GM12878 (cell line): ENCODE data around the gene C1RL.

Experiments used
- CREB1 ChIP-seq: IDR thresholded peaks from 2 replicates; pipeline ENCODE4 v1.6.1; 2012; ENCODE audit warnings: low read depth, mild to moderate bottlenecking, inconsistent platforms
- CREM ChIP-seq: IDR thresholded peaks from 2 replicates; pipeline ENCODE4 v1.6.1; 2014; ENCODE audit warnings: antibody characterized with exemption, low read depth
- E2F4 ChIP-seq: IDR thresholded peaks from 2 replicates; pipeline ENCODE4 v1.6.1; 2012; ENCODE audit warnings: low read depth, low read length, improper control_type of control experiment
- EP300 ChIP-seq, 2 experiments: fragments of 150-350 bp in 1 of 2; IDR thresholded peaks; 2 replicates each; pipeline ENCODE4 v1.6.1; 2011 to 2012; ENCODE audit warnings: low read depth in 2 of 2, low read length in 2 of 2, borderline replicate concordance in 1 of 2, improper control_type of control experiment in 1 of 2, inconsistent platforms in 1 of 2; ENCODE audit not compliant: control insufficient read depth in 1 of 2
- HDGF ChIP-seq: fragments of 450-650 bp; IDR thresholded peaks from 2 replicates; pipeline ENCODE4 v1.6.1; 2016; ENCODE audit warnings: antibody characterized with exemption
- NFXL1 ChIP-seq: fragments of 450-650 bp; IDR thresholded peaks from 2 replicates; pipeline ENCODE4 v1.6.1; 2017; ENCODE audit warnings: antibody characterized with exemption, mild to moderate bottlenecking, borderline replicate concordance
- POLR2A ChIP-seq: IDR thresholded peaks from 2 replicates; pipeline ENCODE4 v1.6.1; 2011; ENCODE audit warnings: low read depth, mild to moderate bottlenecking, low read length
- RAD21 ChIP-seq: IDR thresholded peaks from 2 replicates; pipeline ENCODE4 v1.6.1; 2011; ENCODE audit warnings: mild to moderate bottlenecking, low read depth, low read length, moderate library complexity; ENCODE audit not compliant: insufficient read depth
- SPI1 ChIP-seq: IDR thresholded peaks from 2 replicates; pipeline ENCODE4 v1.6.1; 2011; ENCODE audit warnings: low read depth, mild to moderate bottlenecking, low read length, moderate library complexity, borderline replicate concordance; ENCODE audit not compliant: insufficient read depth
- TF ChIP-seq, protein P1 (sequence below), 3 experiments: IDR thresholded peaks in 2 of 3; conservative IDR thresholded peaks in 1 of 3; 2 replicates each; pipeline ENCODE4 v1.5.1; 2011; ENCODE audit warnings: low read depth in 3 of 3, low read length in 3 of 3, mild to moderate bottlenecking in 3 of 3, control low read depth in 2 of 3, moderate library complexity in 2 of 3, inconsistent platforms in 1 of 3, mixed read lengths in 1 of 3; ENCODE audit not compliant: control insufficient read depth in 2 of 3, insufficient read depth in 1 of 3; ENCODE audit errors: extremely low read depth in 1 of 3

DNA sequence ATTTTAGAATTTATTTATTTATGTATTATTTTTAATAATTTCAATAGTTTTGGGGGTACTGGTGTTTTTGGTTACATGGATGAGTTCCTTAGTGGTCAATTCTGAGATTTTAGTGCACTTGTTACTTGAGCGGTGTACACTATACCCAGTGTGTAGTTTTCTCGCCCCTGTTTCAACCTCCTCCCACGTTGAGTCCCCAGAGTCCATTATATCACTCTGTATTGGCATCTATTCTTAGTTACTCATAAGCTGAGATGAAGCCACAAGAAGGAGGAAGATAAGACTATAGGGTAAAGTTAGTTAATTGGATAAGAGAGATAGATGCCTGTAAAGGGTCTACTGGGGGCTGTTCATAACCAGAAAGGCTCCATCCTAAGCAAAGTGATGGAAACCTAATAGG is 44.5 kb downstream of the C1RL start:
- TF ChIP-seq NFXL1, result no peak
- no peak for TF ChIP-seq E2F4
- no peak for TF ChIP-seq POLR2A
- TF ChIP-seq HDGF, result no peak
- TF ChIP-seq SPI1, result no peak
- no peak for TF ChIP-seq EP300 (IDR thresholded peaks at IDR 0.05; ENCODE audit: borderline replicate concordance in 1 of 2, control insufficient read depth in 1 of 2, low read depth in 2 of 2, low read length in 2 of 2)
- TF ChIP-seq CREM, result no peak
- TF ChIP-seq CREB1, result no peak
- TF ChIP-seq RAD21, result no peak
- TF ChIP-seq, protein P1, sequence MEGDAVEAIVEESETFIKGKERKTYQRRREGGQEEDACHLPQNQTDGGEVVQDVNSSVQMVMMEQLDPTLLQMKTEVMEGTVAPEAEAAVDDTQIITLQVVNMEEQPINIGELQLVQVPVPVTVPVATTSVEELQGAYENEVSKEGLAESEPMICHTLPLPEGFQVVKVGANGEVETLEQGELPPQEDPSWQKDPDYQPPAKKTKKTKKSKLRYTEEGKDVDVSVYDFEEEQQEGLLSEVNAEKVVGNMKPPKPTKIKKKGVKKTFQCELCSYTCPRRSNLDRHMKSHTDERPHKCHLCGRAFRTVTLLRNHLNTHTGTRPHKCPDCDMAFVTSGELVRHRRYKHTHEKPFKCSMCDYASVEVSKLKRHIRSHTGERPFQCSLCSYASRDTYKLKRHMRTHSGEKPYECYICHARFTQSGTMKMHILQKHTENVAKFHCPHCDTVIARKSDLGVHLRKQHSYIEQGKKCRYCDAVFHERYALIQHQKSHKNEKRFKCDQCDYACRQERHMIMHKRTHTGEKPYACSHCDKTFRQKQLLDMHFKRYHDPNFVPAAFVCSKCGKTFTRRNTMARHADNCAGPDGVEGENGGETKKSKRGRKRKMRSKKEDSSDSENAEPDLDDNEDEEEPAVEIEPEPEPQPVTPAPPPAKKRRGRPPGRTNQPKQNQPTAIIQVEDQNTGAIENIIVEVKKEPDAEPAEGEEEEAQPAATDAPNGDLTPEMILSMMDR (IDR thresholded peaks at IDR 0.05 in 2 of 3, conservative IDR thresholded peaks at IDR 0.05 in 1 of 3; ENCODE audit: control insufficient read depth in 2 of 3, extremely low read depth in 1 of 3, insufficient read depth in 1 of 3, low read depth in 3 of 3, low read length in 3 of 3), result no peak
